ENCODE measurements around the gene OGFOD3. TPM values are rescaled to one million over a fixed set of nuclear protein-coding genes. Genes with fewer than 3 reads are reported as not detected.

OGFOD3 gene
- total and polyA plus RNA-seq, 8 donors: 22.7 to 37.9 (median 27.3) TPM

- H3K4me3 ChIP-seq: no peak overlapping the region
- intact Hi-C loops (cut with DNase I): no loop called here
- DNase-seq: peak in 1 of 4 donors; percentile 64
- H3K9me3 ChIP-seq: no peaks in the 10 kb centered on the region
- no peaks in the 10 kb centered on the region for H3K27me3 ChIP-seq
- H3K4me1 ChIP-seq: peaks cover 8 to 27% of the 10 kb centered on the region in 2 donors
- ATAC-seq: no peak
- peaks cover 0 to 50% of the 10 kb centered on the region in 2 donors for H3K36me3 ChIP-seq
- TF ChIP-seq CTCF (IDR thresholded peaks at IDR 0.05): no peak
- no peak overlapping the region for H3K27ac ChIP-seq
Observed at GRCh38 chr17:82399601-82400101, 18.7 kb downstream of the OGFOD3 start.

GRCh38 chr17:82399041-82399441 is 19.3 kb downstream of the OGFOD3 start:
- no peaks in the 10 kb centered on the region for H3K27me3 ChIP-seq
- H3K27ac ChIP-seq: no peak overlapping the region
- H3K4me1 ChIP-seq: peaks cover 8 to 27% of the 10 kb centered on the region in 2 donors
- intact Hi-C loops (cut with DNase I): no loop called here
- H3K36me3 ChIP-seq: peaks cover 0 to 47% of the 10 kb centered on the region in 2 donors
- H3K4me3 ChIP-seq: no peak overlapping the region
- DNase-seq (peak in 1 of 4 donors; percentile 65), ATAC-seq (no peak)
- no peak for TF ChIP-seq CTCF (IDR thresholded peaks at IDR 0.05)
- H3K9me3 ChIP-seq: no peaks in the 10 kb centered on the region

DNA sequence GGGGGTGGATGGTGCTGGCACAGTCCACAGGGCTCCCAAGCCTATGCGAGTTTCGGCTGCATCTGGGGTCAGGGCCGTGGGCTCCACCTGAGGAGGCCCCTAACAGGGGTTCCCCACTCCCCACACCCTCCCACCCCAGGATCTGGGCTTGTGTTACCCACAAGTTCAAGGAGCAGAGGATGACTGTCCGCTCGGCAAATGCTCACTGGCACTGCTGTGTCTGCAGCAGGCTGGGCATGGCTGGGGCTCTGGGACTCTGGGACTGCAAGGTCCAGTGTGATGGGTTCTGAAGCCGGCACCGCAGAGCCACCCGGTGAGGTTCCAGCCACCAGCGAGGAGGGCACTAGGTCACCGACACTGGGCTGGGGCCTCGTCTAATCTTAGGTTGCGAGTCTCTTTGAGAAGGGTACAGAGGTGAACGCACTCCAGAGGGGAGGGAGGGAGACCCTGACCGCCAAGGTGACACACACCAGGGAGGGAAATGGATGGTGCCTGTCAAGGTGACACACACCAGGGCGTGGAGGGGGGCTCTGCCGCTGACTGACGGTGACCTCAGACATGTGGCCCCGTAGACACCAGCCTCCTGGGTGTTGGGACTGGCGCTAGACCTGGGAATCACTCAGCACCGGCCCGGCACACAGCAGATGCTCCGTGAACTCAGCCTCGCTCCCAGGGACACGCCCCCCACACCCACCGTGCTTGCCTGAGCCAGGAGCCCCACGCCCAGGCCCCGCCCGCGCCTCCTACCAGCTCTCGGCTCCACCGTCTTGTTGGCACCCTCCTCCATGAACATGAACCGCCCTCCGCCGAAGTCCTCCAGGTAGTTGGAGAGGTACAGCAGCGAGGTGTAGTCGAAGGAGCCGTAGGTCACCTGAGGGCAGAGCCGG is 20.7 kb downstream of the OGFOD3 start:
- H3K9me3 ChIP-seq: no peaks in the 10 kb centered on the region
- H3K4me1 ChIP-seq: peaks cover 8 to 27% of the 10 kb centered on the region in 2 donors
- peaks cover 0 to 47% of the 10 kb centered on the region in 2 donors for H3K36me3 ChIP-seq
- ATAC-seq (no peak), DNase-seq (peak in 1 of 4 donors; percentile 75)
- H3K27ac ChIP-seq: no peak overlapping the region
- H3K27me3 ChIP-seq: no peaks in the 10 kb centered on the region
- no peak overlapping the region for H3K4me3 ChIP-seq
- intact Hi-C loops (cut with DNase I): no loop called here
- no peak for TF ChIP-seq CTCF (IDR thresholded peaks at IDR 0.05)

- no peak for TF ChIP-seq CTCF (IDR thresholded peaks at IDR 0.05)
- no peak overlapping the region for H3K4me3 ChIP-seq
- DNase-seq (peak in 1 of 4 donors; percentile 52), ATAC-seq (no peak)
- H3K36me3 ChIP-seq: peaks cover 0 to 48% of the 10 kb centered on the region in 2 donors
- H3K27me3 ChIP-seq: no peaks in the 10 kb centered on the region
- no peak overlapping the region for H3K27ac ChIP-seq
- intact Hi-C loops (cut with DNase I): no loop called here
- H3K9me3 ChIP-seq: no peaks in the 10 kb centered on the region
- H3K4me1 ChIP-seq: peaks cover 8 to 25% of the 10 kb centered on the region in 2 donors
Observed at GRCh38 chr17:82396601-82397435, 21.6 kb downstream of the OGFOD3 start.

All from left lung (tissue), 10 donors.